ENCODE measurements around the gene DMBT1. TPM values are rescaled to one million over a fixed set of nuclear protein-coding genes. Genes with fewer than 3 reads are reported as not detected.

DMBT1 gene
- total RNA-seq, 4 donors from 2014 or later: 0.10 to 0.13 TPM; not detected in 2

DNA sequence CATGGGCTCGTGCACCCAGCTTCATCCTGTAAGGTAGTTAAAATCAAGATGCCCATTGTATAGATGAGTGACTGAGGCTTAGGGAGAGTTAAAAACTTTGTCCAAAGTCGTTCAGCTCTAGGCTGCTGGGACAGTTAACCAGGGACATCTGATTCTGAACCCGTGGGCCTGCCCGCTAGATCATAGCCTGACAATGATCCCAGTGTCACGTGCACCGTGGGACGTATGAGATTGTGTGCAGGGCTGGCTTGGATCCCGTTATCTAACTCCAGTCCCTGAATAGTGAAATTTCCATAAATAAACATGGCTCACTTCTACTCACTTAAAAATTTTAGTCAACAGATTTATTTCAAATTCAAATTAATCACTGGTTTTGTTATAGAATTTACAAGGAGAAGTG, 114.2 kb downstream of the DMBT1 start:
- WGBS, 2 donors: 73 to 75% methylated on average over 8 of the region's 8 CpGs
- no peaks in the 10 kb centered on the region for H3K27me3 ChIP-seq
- H3K27ac ChIP-seq: no peak overlapping the region
- H3K4me3 ChIP-seq (replicated peaks in 1 of 3): no peak overlapping the region
- H3K4me1 ChIP-seq: no peaks in the 10 kb centered on the region
- intact Hi-C loops (cut with DNase I): no loop called here
- H3K9me3 ChIP-seq: no peaks in the 10 kb centered on the region
- DNase-seq: no peak
- TF ChIP-seq, protein P1, sequence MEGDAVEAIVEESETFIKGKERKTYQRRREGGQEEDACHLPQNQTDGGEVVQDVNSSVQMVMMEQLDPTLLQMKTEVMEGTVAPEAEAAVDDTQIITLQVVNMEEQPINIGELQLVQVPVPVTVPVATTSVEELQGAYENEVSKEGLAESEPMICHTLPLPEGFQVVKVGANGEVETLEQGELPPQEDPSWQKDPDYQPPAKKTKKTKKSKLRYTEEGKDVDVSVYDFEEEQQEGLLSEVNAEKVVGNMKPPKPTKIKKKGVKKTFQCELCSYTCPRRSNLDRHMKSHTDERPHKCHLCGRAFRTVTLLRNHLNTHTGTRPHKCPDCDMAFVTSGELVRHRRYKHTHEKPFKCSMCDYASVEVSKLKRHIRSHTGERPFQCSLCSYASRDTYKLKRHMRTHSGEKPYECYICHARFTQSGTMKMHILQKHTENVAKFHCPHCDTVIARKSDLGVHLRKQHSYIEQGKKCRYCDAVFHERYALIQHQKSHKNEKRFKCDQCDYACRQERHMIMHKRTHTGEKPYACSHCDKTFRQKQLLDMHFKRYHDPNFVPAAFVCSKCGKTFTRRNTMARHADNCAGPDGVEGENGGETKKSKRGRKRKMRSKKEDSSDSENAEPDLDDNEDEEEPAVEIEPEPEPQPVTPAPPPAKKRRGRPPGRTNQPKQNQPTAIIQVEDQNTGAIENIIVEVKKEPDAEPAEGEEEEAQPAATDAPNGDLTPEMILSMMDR (IDR thresholded peaks at IDR 0.05): no peak
- TF ChIP-seq POLR2A (IDR thresholded peaks at IDR 0.05): no peak
- no peaks in the 10 kb centered on the region for H3K36me3 ChIP-seq

DNA sequence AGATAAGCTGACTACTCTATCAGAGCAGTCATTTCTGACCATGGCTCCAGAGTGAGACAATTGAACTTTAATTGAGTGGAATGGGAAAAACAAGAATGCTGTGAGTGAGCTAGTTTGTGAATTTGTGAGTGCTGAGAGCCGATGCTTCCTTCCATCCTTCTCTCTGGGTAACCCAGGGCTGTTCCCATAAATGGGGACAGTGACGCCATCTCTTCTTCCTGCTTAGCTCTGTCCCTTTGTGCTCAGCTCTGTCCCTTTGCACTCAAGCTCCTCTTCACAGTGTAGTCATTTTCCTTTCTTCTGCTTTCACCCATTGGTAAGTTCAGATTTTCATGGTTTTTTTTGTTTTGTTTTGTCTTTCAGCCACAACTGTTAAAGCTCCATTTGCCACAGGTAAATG, 114.7 kb downstream of the DMBT1 start:
- no peak for TF ChIP-seq POLR2A (IDR thresholded peaks at IDR 0.05)
- TF ChIP-seq, protein P1 (IDR thresholded peaks at IDR 0.05): no peak
- intact Hi-C loops (cut with DNase I): no loop called here
- no peak overlapping the region for H3K4me3 ChIP-seq (replicated peaks in 1 of 3)
- H3K4me1 ChIP-seq: no peaks in the 10 kb centered on the region
- H3K27ac ChIP-seq: no peak overlapping the region
- no peaks in the 10 kb centered on the region for H3K9me3 ChIP-seq
- 76 to 78% methylated on average over 2 of the region's 2 CpGs for WGBS, 2 donors
- no peak for DNase-seq
- H3K27me3 ChIP-seq: no peaks in the 10 kb centered on the region
- H3K36me3 ChIP-seq: no peaks in the 10 kb centered on the region

DNA sequence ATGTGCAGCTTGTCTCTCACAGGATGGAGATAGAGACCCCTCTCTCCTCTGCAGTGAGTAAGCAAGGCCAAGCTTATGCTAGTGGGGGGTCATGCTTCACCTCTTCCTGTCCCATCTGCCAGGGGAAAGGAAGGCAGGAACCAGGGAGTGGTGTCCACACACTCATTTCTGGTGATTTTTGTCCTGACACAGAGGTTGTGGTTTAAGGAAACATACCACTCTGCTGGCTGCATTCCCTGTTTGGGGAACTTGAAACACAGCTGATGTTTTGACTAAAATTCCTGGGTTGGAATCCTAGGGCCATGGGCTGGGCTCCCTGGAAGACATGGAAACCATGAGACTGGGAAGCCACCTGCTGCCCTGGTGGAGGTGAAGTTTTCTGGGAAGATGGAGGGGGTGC, 117.7 kb downstream of the DMBT1 start:
- no peak for TF ChIP-seq POLR2A (IDR thresholded peaks at IDR 0.05)
- TF ChIP-seq, protein P1 (IDR thresholded peaks at IDR 0.05): no peak
- no peak for DNase-seq
- no peaks in the 10 kb centered on the region for H3K27me3 ChIP-seq
- no peaks in the 10 kb centered on the region for H3K36me3 ChIP-seq
- intact Hi-C loops (cut with DNase I): no loop called here
- no peaks in the 10 kb centered on the region for H3K4me1 ChIP-seq
- H3K4me3 ChIP-seq (replicated peaks in 1 of 3): no peak overlapping the region
- no peaks in the 10 kb centered on the region for H3K9me3 ChIP-seq
- no peak overlapping the region for H3K27ac ChIP-seq

DNA sequence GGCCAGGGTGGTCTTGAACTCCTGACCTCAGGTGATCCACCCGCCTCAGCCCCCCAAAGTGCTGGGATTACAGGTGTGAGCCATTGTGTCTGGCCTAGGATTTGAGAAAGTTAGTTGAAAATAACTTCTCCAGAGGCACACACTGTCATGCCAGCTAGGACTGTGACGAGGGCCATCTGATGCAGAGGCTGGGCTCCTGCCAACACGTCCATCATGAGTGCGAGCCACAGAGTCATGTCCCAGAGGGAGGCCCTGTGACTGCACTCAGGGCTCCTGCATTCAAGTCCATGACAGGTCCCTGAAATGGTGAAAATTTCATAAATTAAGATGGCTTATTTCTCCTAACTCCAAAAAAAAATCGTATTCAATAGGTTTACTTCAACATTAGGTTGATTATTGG, 122.0 kb downstream of the DMBT1 start:
- no peak for TF ChIP-seq POLR2A (IDR thresholded peaks at IDR 0.05)
- TF ChIP-seq, protein P1 (IDR thresholded peaks at IDR 0.05): no peak
- Histone ChIP-seq H3K27ac (no peak overlapping the region), H3K9me3 (no peaks in the 10 kb centered on the region), H3K4me3 (replicated peaks in 1 of 3) (no peak overlapping the region), H3K27me3 (no peaks in the 10 kb centered on the region), H3K4me1 (no peaks in the 10 kb centered on the region), H3K36me3 (no peaks in the 10 kb centered on the region)
- DNase-seq: no peak
- intact Hi-C loops (cut with DNase I): no loop called here
- 77 to 80% methylated on average over 5 of the region's 5 CpGs for WGBS, 2 donors

DNA sequence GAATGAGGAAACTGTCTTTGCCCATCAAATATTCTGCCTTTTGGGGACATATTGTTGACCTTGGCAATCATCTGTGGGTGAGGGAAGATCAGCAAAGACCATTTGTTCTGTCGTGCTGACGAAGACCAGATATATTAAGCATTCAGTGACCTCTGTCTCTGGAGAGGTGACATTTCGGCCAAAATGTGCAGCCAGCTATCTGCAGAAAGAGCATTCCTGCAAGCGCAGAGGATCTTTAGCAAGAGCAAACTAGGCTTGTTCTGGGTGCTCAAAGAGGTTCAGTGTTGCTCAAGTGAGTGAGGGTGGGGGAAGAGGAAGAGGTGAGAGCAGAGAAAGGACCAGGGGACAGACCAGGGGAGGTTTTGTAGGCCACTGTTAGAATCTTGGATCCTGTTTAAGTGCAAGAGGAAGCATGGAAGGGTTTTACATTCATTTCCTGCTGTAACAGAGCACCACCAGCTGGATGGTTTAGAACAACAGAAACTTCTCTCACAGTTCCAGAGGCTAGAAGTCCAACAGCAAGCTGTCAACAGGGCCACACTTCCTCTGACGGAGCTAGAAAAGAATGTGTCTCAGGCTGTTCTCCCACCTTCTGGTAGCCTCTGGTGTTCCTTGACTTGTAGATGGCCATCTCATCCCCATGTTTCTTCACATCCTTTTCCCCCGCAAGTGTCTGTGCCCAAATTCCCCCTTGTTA, 127.9 kb downstream of the DMBT1 start:
- DNase-seq: no peak
- Histone ChIP-seq H3K27me3 (no peaks in the 10 kb centered on the region), H3K4me1 (no peaks in the 10 kb centered on the region), H3K9me3 (no peaks in the 10 kb centered on the region), H3K4me3 (replicated peaks in 1 of 3) (no peak overlapping the region), H3K27ac (no peak overlapping the region), H3K36me3 (no peaks in the 10 kb centered on the region)
- intact Hi-C loops (cut with DNase I): no loop called here
- 62 to 76% methylated on average over 6 of the region's 6 CpGs for WGBS, 2 donors
- no peak for TF ChIP-seq POLR2A (IDR thresholded peaks at IDR 0.05)
- TF ChIP-seq, protein P1 (IDR thresholded peaks at IDR 0.05): no peak
